ENCODE results near the gene FBN2.

Gene FBN2

DNA sequence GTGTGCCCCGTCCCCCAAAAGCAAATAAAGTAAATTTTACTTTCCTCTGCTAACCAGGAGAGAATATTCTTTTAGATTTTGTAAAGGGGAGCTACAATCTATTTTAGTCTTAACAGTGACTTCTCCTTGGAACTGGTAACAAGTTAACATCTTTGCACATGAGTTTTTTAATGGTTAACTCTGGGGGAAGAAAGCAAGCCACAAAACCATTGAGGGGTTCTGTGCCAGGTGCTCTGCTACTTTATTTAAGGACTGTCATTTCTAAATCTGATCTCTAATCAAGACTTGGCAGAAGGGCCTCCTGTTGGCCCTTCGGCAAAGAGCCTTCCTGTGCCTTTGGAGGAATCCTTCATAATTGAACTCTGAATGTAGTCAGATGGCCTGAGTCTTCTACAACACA is 301.0 kb downstream of the FBN2 start:
- no peak for DNase-seq

DNA sequence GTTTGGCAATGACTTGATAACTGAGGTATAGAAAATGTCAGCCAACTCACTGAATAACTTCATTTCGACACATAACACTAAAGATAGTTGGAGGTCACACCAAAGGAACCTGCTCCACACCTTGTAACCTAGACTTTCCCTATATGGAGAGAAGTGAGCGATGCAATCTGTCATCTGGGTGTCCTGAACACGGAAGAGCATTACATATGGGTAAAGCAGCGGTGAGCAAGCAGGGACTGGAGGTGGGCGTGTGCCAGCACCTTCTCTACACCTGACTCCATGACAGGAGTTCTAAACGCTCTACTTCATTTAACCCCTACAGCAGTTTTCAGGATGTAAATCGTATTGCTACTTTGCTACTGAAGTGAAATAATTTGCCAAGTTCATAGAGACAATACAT is 301.7 kb downstream of the FBN2 start:
- DNase-seq = no peak

DNA sequence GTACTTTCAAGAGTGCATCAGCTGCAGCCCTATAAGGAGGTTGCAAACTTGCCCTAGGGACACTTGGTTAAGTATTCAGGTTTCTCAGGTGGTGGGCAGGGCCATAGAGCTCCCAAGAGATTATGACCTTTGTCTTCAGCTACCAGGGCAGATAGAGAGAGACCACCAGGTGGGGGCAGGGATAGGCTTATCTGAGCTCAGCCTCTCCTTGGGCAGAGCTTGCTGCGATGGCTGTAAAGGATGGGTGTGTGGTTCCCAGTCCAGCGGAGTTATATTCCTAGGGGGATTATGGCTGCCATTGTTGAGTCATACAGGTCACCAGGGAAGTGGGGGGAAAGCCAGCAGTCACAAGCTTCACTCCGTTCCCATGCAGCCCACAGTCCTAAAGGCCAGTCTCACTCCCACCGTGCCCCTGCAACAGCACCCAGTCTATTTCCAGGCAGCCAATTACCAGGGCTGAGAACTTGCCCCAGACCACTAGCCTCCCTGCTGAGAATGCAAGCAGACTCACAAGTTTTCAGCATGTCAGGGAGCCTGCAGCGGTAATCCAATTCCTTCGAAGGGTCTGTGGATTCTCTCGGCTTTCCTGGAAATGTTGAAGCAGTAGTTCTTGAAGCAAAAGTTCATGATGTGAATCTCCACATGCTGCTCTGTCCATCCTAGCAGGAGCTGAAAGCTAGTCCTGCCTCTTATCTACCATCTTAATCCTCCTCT is 303.0 kb downstream of the FBN2 start:
- DNase-seq = no peak

DNA sequence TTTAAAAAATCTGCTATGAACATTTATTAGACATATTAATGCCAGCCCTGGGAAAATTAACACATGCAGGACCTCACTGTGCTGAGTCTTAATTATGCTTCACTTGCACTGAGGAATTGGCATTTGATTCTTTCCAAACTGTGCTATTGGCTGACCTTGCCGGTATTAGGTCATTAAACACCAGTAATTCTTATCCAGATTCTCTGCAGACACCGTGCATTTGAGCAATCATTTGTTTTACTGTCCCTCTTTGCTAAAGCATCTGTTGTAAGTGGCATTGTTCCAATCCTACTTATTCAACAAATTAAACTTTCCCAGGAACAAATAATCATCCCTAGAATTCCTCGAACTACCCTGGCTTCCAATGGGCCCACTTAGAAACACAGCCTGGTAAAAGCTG is 309.5 kb downstream of the FBN2 start:
- DNase-seq = no peak

DNA sequence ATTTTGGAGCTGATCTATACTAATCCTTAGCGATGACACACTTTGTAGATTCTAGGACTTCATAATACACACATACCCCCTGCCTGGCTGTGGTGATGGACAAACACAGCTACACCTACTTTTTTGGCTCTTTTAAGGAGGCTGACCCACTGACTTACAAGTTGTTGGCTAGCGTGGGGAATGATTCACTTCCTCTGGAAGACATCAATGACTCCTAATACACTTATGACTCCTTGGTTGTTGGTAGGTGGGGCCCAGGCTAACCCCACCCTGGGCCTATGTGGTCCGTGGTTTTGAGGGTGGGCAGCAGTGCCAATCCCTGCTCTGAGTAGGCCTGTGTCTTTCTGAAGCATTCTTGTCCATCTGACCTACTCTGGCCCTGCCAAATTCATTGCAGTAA is 310.0 kb downstream of the FBN2 start:
- no peak for DNase-seq

DNA sequence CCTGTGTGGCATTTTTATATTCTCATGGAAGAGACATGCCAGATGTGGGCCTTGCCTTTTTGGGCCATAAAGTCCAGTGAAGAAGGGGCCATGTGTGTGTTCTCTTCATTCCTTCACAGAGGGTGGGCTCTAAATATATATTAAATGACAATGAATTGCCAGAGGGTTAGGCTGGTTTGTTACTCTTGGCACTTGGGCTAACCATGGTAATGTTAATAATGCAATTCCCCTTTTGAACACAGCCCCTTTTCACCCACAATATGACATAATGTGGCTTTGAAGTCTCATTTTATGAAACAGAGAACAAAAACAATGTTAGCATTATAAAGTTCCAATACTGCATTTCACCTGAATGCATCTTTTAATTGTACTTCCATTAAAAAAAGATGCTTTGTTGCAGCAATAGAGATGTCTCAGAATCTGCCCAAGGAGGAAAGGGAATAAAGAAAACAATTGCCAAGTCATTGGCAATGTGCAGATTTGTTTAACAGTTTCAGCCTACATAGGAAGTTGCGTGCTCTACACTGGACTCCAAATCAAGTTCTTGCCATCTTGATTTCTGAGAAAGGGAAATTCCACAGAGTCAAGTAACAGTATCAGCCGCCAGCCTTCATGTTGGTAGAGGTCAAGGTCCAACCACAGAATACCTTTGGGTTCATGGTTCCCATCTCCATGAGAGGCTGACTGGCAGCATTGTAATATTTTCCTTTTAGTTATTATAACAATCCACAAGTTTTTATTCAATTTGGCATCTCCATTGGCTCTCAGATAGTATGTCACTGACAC is 312.6 kb downstream of the FBN2 start:
- no peak for DNase-seq

DNA sequence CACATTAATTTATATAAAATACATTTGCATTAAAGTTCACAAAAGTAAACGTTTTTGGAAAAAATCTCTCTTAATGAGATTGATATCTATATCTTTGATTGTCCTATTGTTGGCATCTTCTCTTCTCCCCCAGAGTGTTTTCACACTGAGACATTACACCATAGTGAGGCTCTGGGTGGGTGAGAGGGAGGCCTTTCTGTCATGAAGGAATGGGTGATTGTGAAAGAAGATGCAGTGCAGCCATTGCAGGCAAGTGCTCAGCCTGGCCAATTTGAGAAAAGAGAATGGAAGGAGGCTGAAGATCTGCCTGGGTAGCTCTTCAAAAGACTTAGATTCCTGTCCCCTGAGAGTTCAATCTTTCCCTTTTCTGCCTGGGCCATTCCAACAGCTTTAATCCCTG is 313.7 kb downstream of the FBN2 start:
- DNase-seq = no peak

DNA sequence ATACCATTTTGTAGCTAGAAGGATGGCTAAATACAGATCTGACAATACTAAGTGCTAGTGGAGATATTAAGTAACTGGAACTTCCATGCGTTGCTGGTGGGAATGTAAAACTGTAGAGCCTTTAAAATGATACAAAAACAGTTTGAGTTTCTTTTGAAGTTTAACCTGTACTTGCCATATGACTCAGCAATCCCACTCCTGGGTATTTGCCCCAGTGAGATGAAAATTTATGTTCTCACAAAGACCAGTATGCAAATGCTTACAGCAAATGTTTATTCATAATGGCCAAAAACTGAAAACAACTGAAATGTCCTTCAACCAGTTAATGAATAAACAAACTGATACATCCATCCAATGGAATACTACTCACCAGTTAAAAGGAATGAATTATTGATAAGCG is 317.2 kb downstream of the FBN2 start:
- DNase-seq = no peak

DNA sequence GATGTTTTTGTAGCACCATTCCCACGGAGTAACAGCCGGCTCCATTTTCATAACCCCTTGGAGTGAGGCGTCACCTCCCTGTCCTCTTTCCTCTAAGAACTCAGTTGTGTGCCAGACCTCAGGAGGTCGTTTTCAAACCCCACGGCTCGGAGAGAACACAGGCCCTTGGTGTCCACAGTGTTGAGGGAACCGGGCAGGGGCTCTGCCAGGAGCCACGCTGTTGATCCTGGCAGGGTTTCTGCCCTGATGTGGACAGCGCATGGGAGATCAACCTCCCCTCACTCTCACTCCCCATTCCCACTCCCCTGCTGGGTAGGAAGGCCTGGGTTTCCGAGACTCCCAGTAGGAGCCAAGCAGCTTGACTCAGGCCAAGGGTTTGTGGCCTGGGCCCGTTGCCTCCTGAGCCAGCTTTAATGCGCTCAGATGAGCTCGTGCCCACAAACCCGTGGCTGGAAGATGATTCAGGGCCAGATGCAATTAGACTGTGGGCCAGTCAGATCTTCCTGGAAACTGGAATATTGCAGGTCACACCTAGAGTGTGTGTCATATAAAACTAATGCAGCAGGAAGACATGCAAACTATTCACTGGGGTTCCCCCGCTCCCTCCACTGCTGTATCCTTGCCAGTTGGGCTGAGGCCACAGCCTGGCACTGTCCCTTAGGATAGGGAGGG is 321.0 kb downstream of the FBN2 start:
- DNase-seq = no peak

DNA sequence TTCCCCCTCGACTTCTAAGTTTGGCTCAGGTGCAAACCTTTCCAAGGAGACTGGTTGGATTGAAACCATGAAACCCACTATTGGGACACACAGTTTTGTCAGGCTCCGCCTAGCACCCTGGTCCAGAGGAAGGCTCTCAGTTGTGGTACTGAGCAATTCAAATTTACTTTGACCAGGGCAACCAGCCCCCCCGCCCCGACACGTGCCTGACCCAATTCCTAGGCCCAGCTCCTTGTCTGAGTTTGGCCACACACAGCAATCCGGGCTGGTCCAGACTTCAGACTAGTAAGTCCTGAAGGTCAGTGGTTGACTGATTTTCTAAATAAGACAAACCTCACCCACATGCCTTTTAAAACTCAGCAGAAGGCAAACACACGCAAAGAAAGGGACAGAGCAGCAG is 321.8 kb downstream of the FBN2 start:
- DNase-seq = no peak

DNA sequence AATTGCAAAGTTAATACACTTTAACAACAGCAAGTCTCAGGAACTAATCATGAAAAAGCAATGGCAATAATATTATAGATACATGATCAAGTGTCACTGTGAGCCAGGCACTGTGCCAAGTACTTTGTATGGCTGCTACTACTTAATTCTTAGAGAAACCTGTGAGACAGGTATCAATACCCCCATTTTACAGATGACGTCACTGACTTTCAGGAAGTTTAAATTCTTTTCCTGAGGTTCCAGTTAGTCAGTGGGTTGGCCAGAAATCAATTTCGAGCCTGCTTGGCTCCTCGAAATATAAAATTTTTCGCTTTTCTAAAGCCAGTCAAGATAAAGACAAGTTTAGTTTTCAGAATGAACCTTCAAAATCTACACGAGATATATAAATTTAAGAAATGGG is 324.2 kb downstream of the FBN2 start:
- no peak for DNase-seq

DNA sequence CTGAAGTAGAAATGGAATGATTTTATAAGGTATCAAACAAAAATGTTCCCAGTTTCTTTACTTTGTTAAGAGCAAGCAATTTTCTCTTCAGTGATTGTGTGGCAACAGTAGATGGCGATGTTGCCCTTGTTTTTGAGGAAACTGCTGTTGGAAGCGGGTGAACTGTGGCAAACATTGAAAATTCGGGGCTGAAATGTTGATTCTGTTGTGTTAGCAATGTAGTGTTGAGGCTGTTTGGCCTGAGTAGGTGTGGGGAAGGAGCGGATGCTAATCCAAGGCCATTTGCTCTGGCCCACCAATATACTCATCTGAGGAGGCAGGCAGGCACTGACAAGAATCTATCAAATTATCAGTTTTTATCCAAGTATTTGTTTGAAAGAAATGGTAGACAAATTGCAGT is 324.7 kb downstream of the FBN2 start:
- DNase-seq = no peak

DNA sequence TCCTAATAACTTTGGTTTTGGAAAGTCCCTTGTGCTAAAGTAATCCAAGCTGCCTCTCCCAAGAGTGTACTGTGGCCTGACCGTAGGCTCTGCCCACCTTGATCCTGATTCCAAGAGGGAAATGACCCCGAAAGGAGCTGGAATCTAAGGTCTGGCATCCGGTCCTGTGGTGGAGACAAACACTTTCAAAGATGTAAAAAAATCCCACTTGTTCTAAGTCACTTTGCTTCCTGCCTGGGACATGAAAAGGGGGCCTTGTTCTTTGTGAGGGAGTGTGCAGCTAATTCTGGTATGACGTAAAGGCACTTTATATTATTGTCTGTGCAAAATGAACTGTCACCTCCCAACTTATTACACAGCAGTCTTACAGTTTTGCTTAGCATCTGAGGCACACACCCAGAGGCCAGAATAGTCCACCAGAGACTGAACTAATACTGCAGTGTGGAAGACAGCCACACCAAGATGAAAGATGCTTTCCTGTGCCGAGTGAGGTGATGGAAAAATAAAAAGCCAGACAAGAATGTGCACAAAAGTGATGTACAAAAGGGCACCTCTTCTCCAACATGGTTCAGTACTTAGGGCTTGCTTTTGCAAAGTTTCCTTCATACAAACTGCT is 325.7 kb downstream of the FBN2 start:
- DNase-seq = no peak

DNA sequence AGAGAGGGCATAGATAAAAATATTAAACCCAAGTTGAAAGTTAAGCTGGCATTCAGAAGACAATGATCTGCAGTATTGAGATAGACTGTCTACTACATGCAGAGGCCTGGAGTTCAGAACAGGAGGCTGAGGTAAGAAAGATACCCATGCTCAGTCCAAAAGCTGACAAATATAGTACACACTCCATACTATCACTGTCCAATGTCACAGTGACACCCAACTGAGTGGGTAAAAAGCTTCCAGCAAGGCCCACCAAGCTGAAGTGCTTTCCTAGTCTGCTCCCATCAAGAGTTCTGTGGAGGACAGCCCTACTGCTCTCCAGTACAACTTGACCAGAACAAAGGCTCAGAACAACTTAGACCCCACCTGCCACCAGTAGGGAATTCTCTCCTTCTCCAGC is 329.6 kb downstream of the FBN2 start:
- no peak for DNase-seq

Measured in activated T-cell treated with anti-CD3 and anti-CD28 coated beads, Interleukin-2, amount 50 U/mL, for 1 hour (primary cell).